Esophagus squamous epithelium (tissue), 4 donors: Measurements from ENCODE around the gene UBE2QL1.

ENCODE experiments used
- POLR2A ChIP-seq, 4 donors: fragments of 450-650 bp; IDR thresholded peaks; one replicate each; pipeline ENCODE4 v1.6.1; 2017; ENCODE audit warnings: antibody characterized with exemption in 4 of 4, mild to moderate bottlenecking in 4 of 4, moderate library complexity in 3 of 4
- TF ChIP-seq, protein P1 (sequence below), 6 experiments: fragments of 450-650 bp in 4 of 6; fragments of 200-600 bp in 2 of 6; sonication (generic) in 2 of 6; IDR thresholded peaks; one replicate each; pipeline ENCODE4 v1.5.1; 2016 to 2019; ENCODE audit warnings: antibody characterized with exemption in 6 of 6, mild to moderate bottlenecking in 4 of 6, moderate library complexity in 4 of 6

DNA sequence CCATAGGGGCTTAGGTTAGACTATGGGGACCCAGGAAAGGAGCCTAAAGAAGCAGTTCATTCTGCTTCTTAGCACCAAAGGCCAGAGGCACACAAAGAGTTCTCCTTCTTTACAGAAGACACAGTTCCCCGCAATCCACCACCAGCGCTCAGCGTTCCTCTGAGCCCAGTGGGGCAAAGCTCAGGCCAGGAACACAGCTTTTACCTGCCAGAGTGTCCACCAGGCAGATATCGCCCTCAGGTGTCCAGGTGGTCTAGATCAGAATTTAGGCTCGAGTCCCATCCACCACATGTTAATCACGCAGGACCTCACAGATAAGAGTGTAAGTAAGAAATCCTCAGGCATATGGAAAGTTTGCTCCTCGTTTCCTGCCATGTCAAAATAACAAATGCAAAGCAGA is 53.0 kb downstream of the UBE2QL1 start:
- TF ChIP-seq, protein P1, sequence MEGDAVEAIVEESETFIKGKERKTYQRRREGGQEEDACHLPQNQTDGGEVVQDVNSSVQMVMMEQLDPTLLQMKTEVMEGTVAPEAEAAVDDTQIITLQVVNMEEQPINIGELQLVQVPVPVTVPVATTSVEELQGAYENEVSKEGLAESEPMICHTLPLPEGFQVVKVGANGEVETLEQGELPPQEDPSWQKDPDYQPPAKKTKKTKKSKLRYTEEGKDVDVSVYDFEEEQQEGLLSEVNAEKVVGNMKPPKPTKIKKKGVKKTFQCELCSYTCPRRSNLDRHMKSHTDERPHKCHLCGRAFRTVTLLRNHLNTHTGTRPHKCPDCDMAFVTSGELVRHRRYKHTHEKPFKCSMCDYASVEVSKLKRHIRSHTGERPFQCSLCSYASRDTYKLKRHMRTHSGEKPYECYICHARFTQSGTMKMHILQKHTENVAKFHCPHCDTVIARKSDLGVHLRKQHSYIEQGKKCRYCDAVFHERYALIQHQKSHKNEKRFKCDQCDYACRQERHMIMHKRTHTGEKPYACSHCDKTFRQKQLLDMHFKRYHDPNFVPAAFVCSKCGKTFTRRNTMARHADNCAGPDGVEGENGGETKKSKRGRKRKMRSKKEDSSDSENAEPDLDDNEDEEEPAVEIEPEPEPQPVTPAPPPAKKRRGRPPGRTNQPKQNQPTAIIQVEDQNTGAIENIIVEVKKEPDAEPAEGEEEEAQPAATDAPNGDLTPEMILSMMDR (IDR thresholded peaks at IDR 0.05): no peak
- TF ChIP-seq POLR2A (IDR thresholded peaks at IDR 0.05): no peak
